Heart left ventricle (tissue), 16 donors: ENCODE measurements around the gene CENPO. TPM values are rescaled to one million over a fixed set of nuclear protein-coding genes. Genes with fewer than 3 reads are reported as not detected.

ENCODE experiments used
- ATAC-seq, 4 donors: fragments of 200-7000 bp; cut with Tn5 transposase; one replicate each; pipeline ENCODE4 v1.9.1; 2020 to 2022; ENCODE audit warnings: moderate library complexity in 4 of 4, mild to moderate bottlenecking in 3 of 4, moderate number of reproducible peaks in 1 of 4
- DNase-seq, 5 donors: peaks; one replicate each; pipeline ENCODE4 v3.0.0-alpha.2; 2020
- H3K27ac ChIP-seq, 12 donors: fragments of 200-600 bp; sonication (generic) in 4 of 12; one replicate each; pipeline versions ENCODE4 v1.5.0 to v1.8.0; 2016 to 2022; ENCODE audit warnings: mild to moderate bottlenecking in 2 of 12
- H3K27me3 ChIP-seq, 9 donors: fragments of 200-600 bp; sonication (generic) in 2 of 9; one replicate each; pipeline versions ENCODE4 v1.5.1 to v1.8.0; 2016 to 2022; ENCODE audit warnings: mild to moderate bottlenecking in 3 of 9
- H3K36me3 ChIP-seq, 9 donors: fragments of 200-600 bp; sonication (generic) in 2 of 9; one replicate each; pipeline versions ENCODE4 v1.5.0 to v1.8.0; 2018 to 2022; ENCODE audit warnings: mild to moderate bottlenecking in 2 of 9
- H3K4me1 ChIP-seq, 12 donors: fragments of 200-600 bp; sonication (generic) in 4 of 12; one replicate each; pipeline versions ENCODE4 v1.5.0 to v1.8.0; 2016 to 2022; ENCODE audit warnings: mild to moderate bottlenecking in 3 of 12
- H3K4me3 ChIP-seq, 12 donors: fragments of 200-600 bp; sonication (generic) in 4 of 12; one replicate each; pipeline versions ENCODE4 v1.5.0 to v1.8.0; 2017 to 2022; ENCODE audit warnings: mild to moderate bottlenecking in 9 of 12, moderate library complexity in 4 of 12
- H3K9me3 ChIP-seq, 12 donors: fragments of 200-600 bp; sonication (generic) in 4 of 12; one replicate each; pipeline versions ENCODE4 v1.5.0 to v1.8.0; 2016 to 2022; ENCODE audit warnings: mild to moderate bottlenecking in 1 of 12
- CTCF ChIP-seq, 12 donors: fragments of 200-600 bp; sonication (generic) in 4 of 12; IDR thresholded peaks; one replicate each; pipeline versions ENCODE4 v1.5.0 to v1.8.0; 2018 to 2022; ENCODE audit warnings: antibody characterized with exemption in 12 of 12, mild to moderate bottlenecking in 5 of 12
- POLR2A ChIP-seq, 2 donors: fragments of 450-650 bp; IDR thresholded peaks; one replicate each; pipeline ENCODE4 v1.6.1; 2017; ENCODE audit warnings: antibody characterized with exemption in 2 of 2, mild to moderate bottlenecking in 2 of 2, moderate library complexity in 2 of 2
- WGBS, 4 donors: extraction: QIAGEN DNeasy Blood & Tissue Kit in 2 of 4; methylation state at CpG; one replicate each; pipeline versions ENCODE4 v1.1.5 to v1.1.7; 2013 to 2018; 5-methylcytosine and 5-hydroxymethylcytosine counted together
- intact Hi-C, 10 donors: fragments of 100-400 bp; cut with DNase I; formaldehyde crosslinking; loops; one replicate each; pipeline versions ENCODE4 v1.11.1 to v1.14.2; 2022
- polyA plus RNA-seq, 2 donors: library from polyadenylated mRNA; stranded (reverse); fragments of 200-250 nt; gene quantifications; one replicate each; pipeline ENCODE4 v1.2.3, GENCODE V29; 2013
- total RNA-seq, 9 donors: library from RNA; depleted of rRNA in 2 of 9; stranded (reverse); fragments of >200 nt in 2 of 9; fragmentation: NEBNext Ultra II Directional in 3 of 9; extraction: Animal tissue kit (Norgen Biotek cat#: 25700) in 3 of 9; gene quantifications; one replicate each; pipeline versions ENCODE4 v1.1.0 to v1.2.4, GENCODE V29; 2016 to 2023
- donor health status: ischemic (EF 13 %, LVEDD 7.1; RV severe dilation, severe dysfunction).
- donor health status: healthy with polysubstance abuse.
- donor health status: DM: no; HTN: yes; CAD: no.
- donor health status: DM: no; HTN: no; CAD: no.
- donor health status: ischemic (EF 25% LVEDD 6.9; RV normal size, moderate dysfunction).
- donor health status: ischemic (EF 25% LVEDD 5.7; RV mildly dilated, moderate dysfunction).
- donor health status: healthy.
- donor health status: DM: yes; HTN: yes; CAD: no.
- donor health status: ischemic (EF 35%, LVEDD 5.7; RV mildly dilated, moderate dysfunction).
- donor health status: nonischemic (EF 11% LVEDD 7.7; RV severe dilation, severe dysfunction).
- donor health status: DM: yes; HTN: yes; CAD: no.
- donor health status: PGD.
- donor health status: ischemic (EF 29% LVEDD 5.4; RV normal size, mild dysfunction).
- donor health status: nonischemic (EF 23%, LVEDD 6.1; RV moderate dilation, normal function).

The CENPO gene
- total and polyA plus RNA-seq, 11 donors = 1.5 to 9.2 (median 2.4) TPM

GRCh38 chr2:24828238-24828996, 35.2 kb downstream of the CENPO start:
- no peak for TF ChIP-seq CTCF (IDR thresholded peaks at IDR 0.05)
- no peak for TF ChIP-seq POLR2A (IDR thresholded peaks at IDR 0.05)
- WGBS, 4 donors = 72 to 81% (median 75%) methylated on average over 17 of the region's 17 CpGs
- no peak overlapping the region for H3K27ac ChIP-seq
- peaks cover 0 to 16% (median 11%) of the 10 kb centered on the region in 12 donors for H3K4me1 ChIP-seq
- no peaks in the 10 kb centered on the region for H3K27me3 ChIP-seq
- no peak overlapping the region for H3K4me3 ChIP-seq
- no peaks in the 10 kb centered on the region for H3K9me3 ChIP-seq
- ATAC-seq (no peak), DNase-seq (no peak)
- H3K36me3 ChIP-seq = peaks cover 0 to 15% (median under 1%) of the 10 kb centered on the region in 9 donors
- intact Hi-C loops = loop anchor here in 3 of 10 donors (5.0 to 10.0 kb wide), 4 partner anchors 36 to 604 kb away; partner anchors contain the start of genes CENPO (in 1 of the 3) and PTRHD1 (in 1 of the 3)

DNA sequence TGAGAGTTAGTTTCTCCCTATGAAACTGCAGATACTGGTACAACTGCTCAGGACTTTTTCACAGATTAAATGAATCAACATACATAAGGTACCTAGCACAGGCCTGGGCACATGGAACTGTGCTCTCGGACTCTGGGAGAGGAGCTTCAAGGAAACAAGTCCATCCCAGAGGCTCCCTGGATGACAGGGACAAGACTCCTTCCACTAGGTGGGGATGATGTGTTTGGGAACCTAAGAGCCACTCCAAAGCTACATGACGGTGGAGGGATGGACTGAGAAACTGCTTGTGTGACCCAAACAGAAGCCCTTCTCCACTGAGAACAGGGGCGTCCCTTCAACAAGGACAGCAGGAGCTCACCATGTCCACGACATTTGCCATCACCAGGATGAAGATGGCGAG, 37.1 kb downstream of the CENPO start:
- H3K36me3 ChIP-seq = peaks cover 0 to 22% (median 0%) of the 10 kb centered on the region in 9 donors
- no peak overlapping the region for H3K27ac ChIP-seq
- no peak for DNase-seq
- no peak for ATAC-seq
- H3K4me1 ChIP-seq = peaks cover 0 to 16% (median 11%) of the 10 kb centered on the region in 12 donors
- 86 to 95% (median 90%) methylated on average over 5 of the region's 5 CpGs for WGBS, 4 donors
- peak in 3 of 12 donors; percentile 6 to 27 (median 11) for TF ChIP-seq CTCF (IDR thresholded peaks at IDR 0.05)
- TF ChIP-seq POLR2A (IDR thresholded peaks at IDR 0.05) = no peak
- H3K4me3 ChIP-seq = no peak overlapping the region
- no peaks in the 10 kb centered on the region for H3K9me3 ChIP-seq
- intact Hi-C loops = no loop called here
- H3K27me3 ChIP-seq = no peaks in the 10 kb centered on the region

GRCh38 chr2:24830786-24831185, 37.6 kb downstream of the CENPO start:
- H3K27ac ChIP-seq = no peak overlapping the region
- no peak for DNase-seq
- TF ChIP-seq CTCF (IDR thresholded peaks at IDR 0.05) (no peak), POLR2A (IDR thresholded peaks at IDR 0.05) (no peak)

DNA sequence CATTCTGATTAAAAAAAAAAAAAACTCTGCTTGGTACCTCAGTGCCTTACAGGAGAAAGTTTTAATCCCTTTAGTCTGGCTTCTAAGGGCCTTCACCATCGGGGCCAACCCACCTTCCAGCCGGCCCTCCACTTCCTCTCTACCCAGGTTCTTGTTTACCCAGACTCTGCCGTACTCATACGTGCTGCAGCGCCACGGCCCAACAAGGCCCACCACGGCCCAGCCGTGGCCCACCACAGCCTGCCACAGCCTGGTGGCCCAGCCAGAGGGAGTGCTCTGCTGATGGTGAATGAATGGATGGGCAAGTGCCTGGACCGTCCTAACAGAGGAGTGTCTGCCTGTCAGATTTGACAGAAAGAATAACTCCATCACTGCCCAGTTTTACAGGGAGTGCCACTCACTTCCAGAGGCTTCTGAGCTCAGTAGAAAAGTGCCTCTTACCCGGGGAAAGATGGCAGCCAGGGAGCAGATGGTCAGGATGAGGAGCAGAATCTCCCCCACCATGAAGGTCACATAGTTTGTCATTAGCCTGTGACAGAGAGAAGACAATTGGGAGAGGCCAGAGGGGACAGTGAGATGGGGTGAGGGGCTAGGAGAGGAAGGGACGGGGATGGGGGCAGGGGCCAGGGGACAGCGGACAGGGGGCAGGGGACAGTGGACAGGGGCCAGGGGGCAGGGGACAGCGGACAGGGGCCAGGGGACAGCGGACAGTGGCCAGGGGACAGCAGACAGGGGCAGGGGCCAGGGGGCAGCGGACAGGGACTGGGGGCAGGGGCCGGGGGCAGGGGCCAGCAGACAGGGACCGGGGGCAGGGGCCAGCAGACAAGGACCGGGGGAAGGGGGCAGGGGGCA, 38.2 kb downstream of the CENPO start:
- DNase-seq (no peak), ATAC-seq (no peak)
- Histone ChIP-seq H3K4me1 (peaks cover 0 to 16% (median 11%) of the 10 kb centered on the region in 12 donors), H3K36me3 (peaks cover 0 to 25% (median 3%) of the 10 kb centered on the region in 9 donors), H3K27me3 (no peaks in the 10 kb centered on the region), H3K27ac (no peak overlapping the region), H3K9me3 (no peaks in the 10 kb centered on the region), H3K4me3 (no peak overlapping the region)
- 78 to 90% (median 86%) methylated on average over 13 to 18 of the region's 18 CpGs for WGBS, 4 donors
- TF ChIP-seq POLR2A (IDR thresholded peaks at IDR 0.05) = no peak
- no peak for TF ChIP-seq CTCF (IDR thresholded peaks at IDR 0.05)
- intact Hi-C loops = no loop called here

More at GRCh38 chr2:24830786-24831185, 37.6 kb downstream of the CENPO start:
- Histone ChIP-seq H3K27me3 (no peaks in the 10 kb centered on the region), H3K4me1 (peaks cover 0 to 16% (median 11%) of the 10 kb centered on the region in 12 donors), H3K4me3 (no peak overlapping the region), H3K36me3 (peaks cover 0 to 22% (median 0%) of the 10 kb centered on the region in 9 donors), H3K9me3 (no peaks in the 10 kb centered on the region)
- no peak for ATAC-seq
- 87 to 94% (median 92%) methylated on average over 12 of the region's 12 CpGs for WGBS, 4 donors
- intact Hi-C loops = no loop called here
